GM19372 (cell line): ENCODE measurements around the gene DCK.

ENCODE experiments used
- ATAC-seq: cut with Tn5 transposase; IDR thresholded peaks from one replicate; pipeline ENCODE4 v1.9.1; 2021; ENCODE audit warnings: mild to moderate bottlenecking, low read depth, moderate library complexity; ENCODE audit not compliant: unreplicated experiment

The DCK gene

GRCh38 chr4:70993181-70994068 is at the start of gene DCK:
TSS of gene DCK (plus strand) at chr4:70993649. CDS start at chr4:70993836, 187 bp downstream.
- ATAC-seq = peak; percentile 82

GRCh38 chr4:70945046-70945445 is 48.4 kb upstream of the DCK start:
- no peak for ATAC-seq

- ATAC-seq = no peak
Measured at GRCh38 chr4:70945452-70946055, 47.9 kb upstream of the DCK start.

GRCh38 chr4:70946939-70947338 is 46.5 kb upstream of the DCK start:
- no peak for ATAC-seq

- no peak for ATAC-seq
Measured at GRCh38 chr4:70948665-70949260, 44.7 kb upstream of the DCK start.

- ATAC-seq = no peak
Measured at GRCh38 chr4:70954032-70954431, 39.4 kb upstream of the DCK start.

GRCh38 chr4:70956549-70957210 is 36.8 kb upstream of the DCK start:
- ATAC-seq = no peak

GRCh38 chr4:70958681-70959080 is 34.8 kb upstream of the DCK start:
- ATAC-seq = no peak

GRCh38 chr4:70969076-70969475 is 24.4 kb upstream of the DCK start:
- no peak for ATAC-seq

GRCh38 chr4:70976252-70976651 is 17.2 kb upstream of the DCK start:
- no peak for ATAC-seq

- peak; percentile 73 for ATAC-seq
Measured at GRCh38 chr4:70979445-70980008, 13.9 kb upstream of the DCK start.

- ATAC-seq = no peak
Measured at GRCh38 chr4:70980196-70980595, 13.3 kb upstream of the DCK start.

GRCh38 chr4:70984106-70984505 is 9.3 kb upstream of the DCK start:
- no peak for ATAC-seq

GRCh38 chr4:70984589-70984988 is 8.9 kb upstream of the DCK start:
- ATAC-seq = no peak

GRCh38 chr4:70991596-70991995 is 1.9 kb upstream of the DCK start:
- no peak for ATAC-seq

- ATAC-seq = no peak
Measured at GRCh38 chr4:70992391-70992881, 1.0 kb upstream of the DCK start.

GRCh38 chr4:70994069-70994366 is 569 bp downstream of the DCK start:
- ATAC-seq = no peak

- peak; percentile 32 for ATAC-seq
Measured at GRCh38 chr4:70994387-70995099, 1.1 kb downstream of the DCK start.

GRCh38 chr4:70996018-70996360 is 2.5 kb downstream of the DCK start:
- ATAC-seq = no peak

GRCh38 chr4:70997036-70997435 is 3.6 kb downstream of the DCK start:
- ATAC-seq = no peak
